Measurements from ENCODE around the gene KRTAP4-5. TPM values are rescaled to one million over a fixed set of nuclear protein-coding genes. Genes with fewer than 3 reads are reported as not detected.
"Not testable (repeated sequence)": the region's sequence is repeated elsewhere in the genome, so short reads cannot be mapped to it uniquely, and the experiment has no call there.

KRTAP4-5 gene
- total RNA-seq, result not detected in 2 replicates

- no peak for DNase-seq (ENCODE audit: low read depth in 2 of 2)
These were observed at the start of gene KRTAP4-5 for GRCh38 chr17:41149652-41149985. Gene KRTAP4-5, minus strand, starts transcription at chr17:41149825. Its CDS starts 58 bp downstream, at chr17:41149767.

GRCh38 chr17:41196068-41196467, 46.4 kb upstream of the KRTAP4-5 start:
- no peak for DNase-seq (ENCODE audit: low read depth in 2 of 2)

GRCh38 chr17:41190328-41190727, 40.7 kb upstream of the KRTAP4-5 start:
- no peak for DNase-seq (ENCODE audit: low read depth in 2 of 2)

GRCh38 chr17:41189837-41190318, 40.3 kb upstream of the KRTAP4-5 start, which contains the start of gene KRTAP9-1:
Gene KRTAP9-1, plus strand, starts transcription at chr17:41189887. Its CDS starts 0 bp downstream, at chr17:41189887.
- DNase-seq (ENCODE audit: low read depth in 2 of 2), result not testable (repeated sequence)

- DNase-seq (ENCODE audit: low read depth in 2 of 2), result no peak
These were observed 37.2 kb upstream of the KRTAP4-5 start for GRCh38 chr17:41186872-41187271.

- no peak for DNase-seq (ENCODE audit: low read depth in 2 of 2)
These were observed 35.4 kb upstream of the KRTAP4-5 start for GRCh38 chr17:41185001-41185400.

DNA sequence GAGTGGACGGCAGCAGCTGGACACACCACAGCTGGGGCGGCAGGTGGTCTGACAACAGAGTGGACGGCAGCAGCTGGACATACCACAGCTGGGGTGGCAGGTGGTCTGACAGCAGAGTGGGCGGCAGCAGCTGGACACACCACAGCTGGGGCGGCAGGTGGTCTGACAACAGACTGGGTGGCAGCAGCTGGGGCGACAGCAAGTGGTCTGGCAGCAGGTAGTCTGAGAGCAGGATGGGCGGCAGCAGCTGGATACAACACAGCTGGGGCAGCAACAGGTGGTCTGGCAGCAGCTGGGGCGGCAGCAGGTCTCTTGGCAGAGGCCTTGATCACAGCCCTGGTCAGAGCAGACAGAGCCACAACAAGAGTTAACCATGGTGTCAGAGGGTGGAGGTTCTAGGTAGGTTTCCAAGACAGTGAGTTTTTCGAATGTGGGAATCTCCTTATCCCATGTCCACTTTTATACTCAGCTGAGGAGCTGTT, 34.9 kb upstream of the KRTAP4-5 start, which contains the start of gene KRTAP4-1:
KRTAP4-1 (minus strand) TSS at position 432 of the 482 bp plus-strand sequence; CDS start at position 375, 57 bp downstream.
- DNase-seq (ENCODE audit: low read depth in 2 of 2), result no peak

GRCh38 chr17:41178843-41179616, 29.4 kb upstream of the KRTAP4-5 start:
- DNase-seq (ENCODE audit: low read depth in 2 of 2), result no peak

DNA sequence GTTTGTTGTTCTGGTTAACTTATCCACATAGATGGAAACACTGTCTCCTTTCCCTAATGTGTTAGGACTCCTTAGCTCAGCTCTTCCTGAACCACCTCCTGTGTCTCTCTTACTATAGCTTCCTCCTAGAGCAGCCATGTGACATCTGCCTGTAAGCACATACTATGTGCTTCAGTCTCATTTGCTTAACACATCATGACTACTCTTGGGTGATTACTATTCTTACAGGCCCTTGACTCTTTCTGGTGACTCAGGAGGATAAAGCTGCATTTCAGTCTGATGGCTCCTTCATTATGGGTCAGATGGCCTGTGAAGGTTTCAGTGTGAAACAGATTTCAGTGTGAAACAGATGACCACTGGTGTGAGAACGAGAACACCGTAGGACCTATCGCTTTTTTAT, 28.7 kb upstream of the KRTAP4-5 start:
- DNase-seq (ENCODE audit: low read depth in 2 of 2), result no peak

- DNase-seq (ENCODE audit: low read depth in 2 of 2), result no peak
These were observed 28.2 kb upstream of the KRTAP4-5 start, which contains the start of gene KRTAP4-2 for GRCh38 chr17:41177727-41178271. Gene KRTAP4-2, minus strand, starts transcription at chr17:41178221. Its CDS starts 57 bp downstream, at chr17:41178164.

DNA sequence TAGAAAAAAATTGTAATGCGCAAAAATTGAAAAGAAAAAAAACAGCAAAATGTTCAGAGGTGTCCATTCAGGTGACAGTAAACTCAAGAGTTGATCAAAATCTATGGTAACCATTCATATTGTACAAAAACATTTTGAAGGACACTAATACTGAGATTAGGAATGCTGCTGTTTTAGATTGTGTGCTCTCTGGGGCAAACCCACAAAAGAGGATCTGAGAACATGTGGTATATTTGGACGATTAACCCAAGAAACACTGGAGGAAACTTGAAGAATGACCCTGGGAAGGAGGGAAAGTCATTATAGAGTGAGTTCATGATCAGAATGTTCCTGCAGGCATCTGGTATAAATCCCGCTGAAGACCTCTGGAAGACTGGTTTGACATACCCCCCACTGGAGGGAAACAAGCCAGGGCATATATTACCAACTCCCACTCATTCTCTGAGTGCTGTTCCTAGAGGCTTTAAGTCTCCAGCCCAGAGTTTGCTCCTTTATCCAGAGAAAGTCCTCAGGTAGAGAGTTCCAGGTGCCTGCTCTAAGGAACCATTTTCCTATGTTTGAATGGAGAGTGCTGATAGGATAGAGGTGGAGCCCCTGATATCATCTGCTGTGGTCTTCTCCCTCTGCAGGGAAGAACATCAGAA, 27.2 kb upstream of the KRTAP4-5 start:
- no peak for DNase-seq (ENCODE audit: low read depth in 2 of 2)

DNA sequence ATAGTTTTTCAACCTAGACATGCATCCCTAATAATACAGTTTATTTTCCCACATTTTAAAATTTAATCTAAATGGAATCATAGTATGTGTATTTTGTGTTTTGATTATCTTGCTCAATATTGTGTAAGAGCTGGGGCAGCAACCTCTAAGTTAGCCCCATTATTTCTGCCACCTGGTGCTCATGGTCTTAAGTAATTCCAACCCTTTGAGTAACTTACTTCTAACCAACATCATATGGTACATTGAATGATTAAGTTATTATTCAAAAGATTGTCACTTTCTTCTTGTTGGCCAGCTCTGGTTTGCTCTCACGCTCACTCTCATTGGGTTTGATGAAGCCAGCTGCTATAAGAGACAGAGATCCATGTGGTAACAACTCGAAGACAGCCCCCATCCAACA, 22.3 kb upstream of the KRTAP4-5 start:
- DNase-seq (ENCODE audit: low read depth in 2 of 2), result no peak

- no peak for DNase-seq (ENCODE audit: low read depth in 2 of 2)
These were observed 18.5 kb upstream of the KRTAP4-5 start, which contains the start of gene KRTAP4-3 for GRCh38 chr17:41168121-41168520. Gene KRTAP4-3, minus strand, starts transcription at chr17:41168221. Its CDS starts 49 bp downstream, at chr17:41168172.

- DNase-seq (ENCODE audit: low read depth in 2 of 2), result no peak
These were observed 17.9 kb upstream of the KRTAP4-5 start for GRCh38 chr17:41167561-41167960.

GRCh38 chr17:41163828-41164227, 14.2 kb upstream of the KRTAP4-5 start:
- no peak for DNase-seq (ENCODE audit: low read depth in 2 of 2)

DNA sequence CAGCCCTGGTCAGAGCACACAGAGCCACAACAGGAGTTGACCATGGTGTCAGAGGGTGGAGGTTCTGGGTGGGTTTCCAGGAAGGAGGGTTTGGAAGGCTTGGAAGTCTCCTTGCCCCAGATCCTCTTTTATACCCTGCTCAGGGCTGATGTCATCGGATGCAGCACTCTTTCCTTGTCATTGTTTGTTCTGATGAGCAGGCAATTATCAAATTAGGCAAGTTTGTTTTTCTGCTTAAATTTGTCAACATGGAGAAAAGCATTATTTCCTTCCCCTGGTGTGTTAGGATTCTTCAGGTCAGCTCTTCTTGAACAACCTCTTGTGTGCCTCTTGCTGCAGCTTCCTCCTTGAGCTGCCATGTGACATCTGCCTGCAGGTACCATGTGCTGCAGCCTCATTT, 11.0 kb upstream of the KRTAP4-5 start, which contains the start of gene KRTAP4-4:
KRTAP4-4 (minus strand) TSS at position 101 of the 400 bp plus-strand sequence; CDS start at position 44, 57 bp downstream.
- DNase-seq (ENCODE audit: low read depth in 2 of 2), result no peak

GRCh38 chr17:41160190-41160589, 10.6 kb upstream of the KRTAP4-5 start:
- DNase-seq (ENCODE audit: low read depth in 2 of 2), result not testable (repeated sequence)

DNA sequence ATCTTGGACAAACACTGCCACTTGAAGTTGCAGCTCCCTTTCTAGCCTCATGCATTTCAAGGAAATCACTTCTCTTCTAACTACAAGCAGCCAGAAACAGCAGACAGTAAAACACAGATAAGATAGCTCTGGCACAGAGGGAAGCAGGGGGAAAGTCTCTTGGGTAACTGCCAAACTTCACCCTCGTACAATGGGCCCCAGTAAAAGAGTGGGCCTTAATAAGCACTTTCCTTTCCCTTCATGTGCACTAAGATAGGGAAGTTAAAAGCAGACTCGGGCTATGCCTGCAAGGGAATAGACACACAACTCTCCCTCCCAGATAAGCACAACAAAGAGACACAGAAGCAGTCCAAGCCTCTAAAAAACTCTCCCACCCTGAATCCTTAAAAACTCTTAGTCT, 4.2 kb upstream of the KRTAP4-5 start:
- no peak for DNase-seq (ENCODE audit: low read depth in 2 of 2)

GRCh38 chr17:41151525-41151924, 1.9 kb upstream of the KRTAP4-5 start:
- DNase-seq (ENCODE audit: low read depth in 2 of 2), result no peak

- no peak for DNase-seq (ENCODE audit: low read depth in 2 of 2)
These were observed 401 bp upstream of the KRTAP4-5 start for GRCh38 chr17:41150026-41150425.

DNA sequence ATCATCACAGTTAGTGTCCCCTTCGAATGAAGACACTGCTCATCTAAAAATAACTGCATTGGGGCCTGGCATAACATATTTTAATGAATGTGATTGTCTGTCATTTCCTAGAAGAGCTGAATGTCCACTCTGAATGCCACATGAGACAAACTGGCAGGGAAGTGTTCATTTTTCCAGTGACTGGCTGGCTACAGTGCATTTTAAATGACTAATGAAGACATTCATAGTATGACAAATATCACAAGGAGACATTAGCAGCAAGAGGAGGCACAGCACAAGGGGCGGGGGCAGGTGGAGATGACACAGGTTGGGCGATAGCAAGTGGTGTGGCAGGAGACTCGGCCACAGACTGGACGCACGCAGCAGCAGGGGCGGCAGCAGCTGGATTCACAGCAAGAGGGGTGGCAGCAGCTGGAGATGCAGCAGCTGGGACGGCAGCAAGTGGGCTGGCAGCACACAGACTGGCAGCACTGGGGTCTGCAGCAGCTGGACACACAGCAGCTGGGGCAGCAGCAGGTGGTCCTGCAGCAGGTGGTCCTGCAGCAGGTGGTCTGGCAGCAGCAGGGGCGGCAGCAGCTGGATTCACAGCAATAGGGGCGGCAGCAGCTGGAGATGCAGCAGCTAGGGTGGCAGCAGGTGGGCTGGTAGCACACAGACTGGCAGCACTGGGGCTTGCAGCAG, 514 bp downstream of the KRTAP4-5 start:
- DNase-seq (ENCODE audit: low read depth in 2 of 2), result not testable (repeated sequence)

All from lung microvascular endothelial cell (primary cell).